Right lobe of liver (tissue), 4 donors: ENCODE data around the gene ATP10A.
"Not testable (repeated sequence)": the region's sequence is repeated elsewhere in the genome, so short reads cannot be mapped to it uniquely, and the experiment has no call there.

ENCODE experiments used
- CTCF ChIP-seq, 4 donors: fragments of 200-600 bp in 3 of 4; fragments of 450-650 bp in 1 of 4; IDR thresholded peaks; one replicate each; pipeline versions ENCODE4 v1.5.1 to v1.8.0; 2016 to 2022; ENCODE audit warnings: antibody characterized with exemption in 4 of 4, mild to moderate bottlenecking in 2 of 4
- POLR2A ChIP-seq: fragments of 450-650 bp; IDR thresholded peaks from one replicate; pipeline ENCODE4 v1.6.1; 2017; ENCODE audit warnings: antibody characterized with exemption, mild to moderate bottlenecking
- donor health status: DM: no; HTN: no; CAD: no.
- donor health status: DM: no; HTN: no; CAD: no.
- donor health status: DM: no; HTN: yes; CAD: no.

GRCh38 chr15:25758612-25759011 lies 104.5 kb downstream of the ATP10A start:
- not testable (repeated sequence) for TF ChIP-seq POLR2A; CTCF (IDR thresholded peaks at IDR 0.05)
